ENCODE measurements around the gene MVP.
"Not testable (repeated sequence)": the region's sequence is repeated elsewhere in the genome, so short reads cannot be mapped to it uniquely, and the experiment has no call there.

Gene MVP

GRCh38 chr16:29789775-29790182, 30.5 kb upstream of the MVP start:
- Histone ChIP-seq H3K27me3 (no peaks in the 10 kb centered on the region), H3K9me3 (no peaks in the 10 kb centered on the region), H3K4me3 (peak overlapping the region; percentile 90), H3K4me2 (peak overlapping the region; percentile 93), H3K4me1 (peaks cover 37% of the 10 kb centered on the region), H3K36me3 (peaks cover 24% of the 10 kb centered on the region), H4K20me1 (peaks cover 10% of the 10 kb centered on the region; the same call in 1 of the 2 replicates), H3K27ac (peak overlapping the region; percentile 90), H3K9ac (peak overlapping the region; percentile 85)
- TF ChIP-seq Cebpa-rat (IDR thresholded peaks at IDR 0.05) = no peak

- H3K36me3 ChIP-seq = peaks cover 30% of the 10 kb centered on the region
- no peak for TF ChIP-seq Cebpa-rat (IDR thresholded peaks at IDR 0.05)
- no peaks in the 10 kb centered on the region for H3K9me3 ChIP-seq
- peak within 1 kb of the TSS; percentile 90 for H3K4me3 ChIP-seq
- peak within 1 kb of the TSS; percentile 93 for H3K4me2 ChIP-seq
- H4K20me1 ChIP-seq = peaks cover 16% of the 10 kb centered on the region; the same call in 1 of the 2 replicates
- H3K27me3 ChIP-seq = no peaks in the 10 kb centered on the region
- peaks cover 33% of the 10 kb centered on the region for H3K4me1 ChIP-seq
- peak within 1 kb of the TSS; percentile 93 for H3K9ac ChIP-seq
- H3K27ac ChIP-seq = peak within 1 kb of the TSS; percentile 90
Observed at GRCh38 chr16:29790183-29790948, 29.9 kb upstream of the MVP start, which contains the start of gene KIF22. TSS of gene KIF22 (plus strand) at chr16:29790751. CDS start at chr16:29790760, 9 bp downstream.

- H3K9ac ChIP-seq = peak overlapping the region; percentile 93
- peaks cover 33% of the 10 kb centered on the region for H3K4me1 ChIP-seq
- peaks cover 18% of the 10 kb centered on the region; the same call in 1 of the 2 replicates for H4K20me1 ChIP-seq
- TF ChIP-seq Cebpa-rat (IDR thresholded peaks at IDR 0.05) = no peak
- peaks cover 36% of the 10 kb centered on the region for H3K36me3 ChIP-seq
- H3K27ac ChIP-seq = peak overlapping the region; percentile 90
- no peaks in the 10 kb centered on the region for H3K27me3 ChIP-seq
- H3K4me2 ChIP-seq = peak overlapping the region; percentile 73
- H3K4me3 ChIP-seq = peak overlapping the region; percentile 90
- no peaks in the 10 kb centered on the region for H3K9me3 ChIP-seq
Observed at GRCh38 chr16:29790949-29791844, 29.1 kb upstream of the MVP start.

- Histone ChIP-seq H3K27me3 (no peaks in the 10 kb centered on the region), H3K9me3 (no peaks in the 10 kb centered on the region), H3K4me1 (peaks cover 33% of the 10 kb centered on the region), H4K20me1 (peaks cover 27% of the 10 kb centered on the region), H3K36me3 (peaks cover 45% of the 10 kb centered on the region), H3K27ac (peak overlapping the region; percentile 90; the same call in 1 of the 2 replicates), H3K9ac (peak overlapping the region; percentile 93), H3K4me3 (peak overlapping the region; percentile 90), H3K4me2 (peak overlapping the region; percentile 73)
- no peak for TF ChIP-seq Cebpa-rat (IDR thresholded peaks at IDR 0.05)
Observed at GRCh38 chr16:29791845-29792807, 28.1 kb upstream of the MVP start.

- H3K4me3 ChIP-seq, H3K27ac ChIP-seq, H3K27me3 ChIP-seq, H3K9me3 ChIP-seq, H3K9ac ChIP-seq: not testable (repeated sequence)
- H3K4me2 ChIP-seq = peak overlapping the region; percentile 73; the same call in 1 of the 2 replicates
- peaks cover 33% of the 10 kb centered on the region for H3K4me1 ChIP-seq
- peaks cover 55% of the 10 kb centered on the region for H3K36me3 ChIP-seq
- H4K20me1 ChIP-seq = peaks cover 29% of the 10 kb centered on the region
Observed at GRCh38 chr16:29793153-29793552, 27.1 kb upstream of the MVP start.

GRCh38 chr16:29794231-29794710, 26.0 kb upstream of the MVP start:
- H3K4me2 ChIP-seq = no peak overlapping the region
- H3K9ac ChIP-seq = peak overlapping the region; percentile 3; the same call in 1 of the 2 replicates
- H3K36me3 ChIP-seq = peaks cover 67% of the 10 kb centered on the region
- H3K27ac ChIP-seq = no peak overlapping the region
- no peak for TF ChIP-seq Cebpa-rat (IDR thresholded peaks at IDR 0.05)
- H4K20me1 ChIP-seq = peaks cover 29% of the 10 kb centered on the region
- H3K27me3 ChIP-seq = no peaks in the 10 kb centered on the region
- H3K4me3 ChIP-seq = no peak overlapping the region
- H3K4me1 ChIP-seq = peaks cover 33% of the 10 kb centered on the region
- no peaks in the 10 kb centered on the region for H3K9me3 ChIP-seq

GRCh38 chr16:29802416-29802935, 17.8 kb upstream of the MVP start:
- Histone ChIP-seq H3K9ac (peak overlapping the region; percentile 90), H3K4me2 (peak overlapping the region; percentile 89; the same call in 1 of the 2 replicates), H3K9me3 (no peaks in the 10 kb centered on the region), H3K27ac (0 out of 2 replicates have a peak overlapping the region, but pooled peaks have one; percentile 35), H3K4me1 (peaks cover 29% of the 10 kb centered on the region), H3K4me3 (no peak overlapping the region), H3K27me3 (no peaks in the 10 kb centered on the region), H3K36me3 (peaks cover 64% of the 10 kb centered on the region), H4K20me1 (no peaks in the 10 kb centered on the region)
- no peak for TF ChIP-seq Cebpa-rat (IDR thresholded peaks at IDR 0.05)

GRCh38 chr16:29804020-29804419, 16.2 kb upstream of the MVP start:
- peak overlapping the region; percentile 89 for H3K4me2 ChIP-seq
- peaks cover 11% of the 10 kb centered on the region for H4K20me1 ChIP-seq
- peaks cover 55% of the 10 kb centered on the region for H3K36me3 ChIP-seq
- H3K4me1 ChIP-seq = peaks cover 35% of the 10 kb centered on the region
- H3K9me3 ChIP-seq = no peaks in the 10 kb centered on the region
- H3K27me3 ChIP-seq = no peaks in the 10 kb centered on the region
- H3K4me3 ChIP-seq = peak overlapping the region; percentile 75
- no peak for TF ChIP-seq Cebpa-rat (IDR thresholded peaks at IDR 0.05)
- peak overlapping the region; percentile 90 for H3K9ac ChIP-seq
- H3K27ac ChIP-seq = peak overlapping the region; percentile 93

Data from BLaER1 (cell line).